ENCODE measurements around the gene IGSF22.

DNA sequence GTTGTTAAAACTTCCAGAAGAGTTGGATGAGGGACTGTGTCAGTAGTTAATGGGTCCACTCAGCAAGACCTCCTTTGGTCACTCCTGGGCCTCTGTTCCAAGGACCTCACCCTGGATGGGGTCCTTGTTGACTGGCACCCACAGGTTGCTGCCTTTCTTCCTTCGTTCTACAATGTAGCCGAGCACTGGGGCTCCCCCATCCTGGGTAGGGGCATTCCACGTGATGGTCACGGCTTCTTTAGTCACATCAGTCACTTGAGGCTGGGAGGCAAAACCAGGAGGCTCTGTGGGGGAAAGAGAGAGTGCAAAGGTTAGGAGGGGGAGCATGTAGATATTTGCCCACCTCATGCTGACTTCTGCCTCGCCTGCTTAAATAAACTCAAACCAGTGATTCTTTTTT lies 15.4 kb downstream of the IGSF22 start:
- no peak for TF ChIP-seq EZH2 (IDR thresholded peaks at IDR 0.05)
- no peak for TF ChIP-seq POLR2AphosphoS5 (IDR thresholded peaks at IDR 0.05; ENCODE audit: borderline replicate concordance, low read depth, low read length)
